NCI-H748 treated with DMSO at 0.1 percent for 48 hours (cell line): ENCODE results near the gene CHSY3.

Source experiments
- DNase-seq: peaks from one replicate; lab custom pipeline; 2025; lab: John Stamatoyannopoulos, UW

The CHSY3 gene

GRCh38 chr5:130024006-130024405 lies 119.7 kb downstream of the CHSY3 start:
- DNase-seq: no peak

- DNase-seq: no peak
Observed at GRCh38 chr5:130025511-130025910, 121.2 kb downstream of the CHSY3 start.

- no peak for DNase-seq
Observed at GRCh38 chr5:130032807-130033206, 128.5 kb downstream of the CHSY3 start.

- no peak for DNase-seq
Observed at GRCh38 chr5:130034566-130035210, 130.4 kb downstream of the CHSY3 start.

GRCh38 chr5:130035388-130035787 lies 131.1 kb downstream of the CHSY3 start:
- DNase-seq: no peak

GRCh38 chr5:130037905-130038304 lies 133.6 kb downstream of the CHSY3 start:
- DNase-seq: no peak

GRCh38 chr5:130043834-130044233 lies 139.6 kb downstream of the CHSY3 start:
- no peak for DNase-seq

GRCh38 chr5:130045334-130045733 lies 141.1 kb downstream of the CHSY3 start:
- DNase-seq: no peak

GRCh38 chr5:130050585-130050984 lies 146.3 kb downstream of the CHSY3 start:
- DNase-seq: no peak

- no peak for DNase-seq
Observed at GRCh38 chr5:130052752-130053151, 148.5 kb downstream of the CHSY3 start.

- DNase-seq: no peak
Observed at GRCh38 chr5:130055572-130055971, 151.3 kb downstream of the CHSY3 start.

- no peak for DNase-seq
Observed at GRCh38 chr5:130061746-130062145, 157.5 kb downstream of the CHSY3 start.

GRCh38 chr5:130063603-130064002 lies 159.3 kb downstream of the CHSY3 start:
- DNase-seq: no peak

GRCh38 chr5:130064484-130064883 lies 160.2 kb downstream of the CHSY3 start:
- DNase-seq: no peak

GRCh38 chr5:130065617-130066016 lies 161.4 kb downstream of the CHSY3 start:
- no peak for DNase-seq

GRCh38 chr5:130066644-130067043 lies 162.4 kb downstream of the CHSY3 start:
- DNase-seq: no peak

GRCh38 chr5:130067364-130067763 lies 163.1 kb downstream of the CHSY3 start:
- no peak for DNase-seq

- DNase-seq: no peak
Observed at GRCh38 chr5:130068101-130068500, 163.8 kb downstream of the CHSY3 start.

- DNase-seq: no peak
Observed at GRCh38 chr5:130068988-130069387, 164.7 kb downstream of the CHSY3 start.

GRCh38 chr5:130074820-130075219 lies 170.6 kb downstream of the CHSY3 start:
- no peak for DNase-seq

- no peak for DNase-seq
Observed at GRCh38 chr5:130077007-130077406, 172.7 kb downstream of the CHSY3 start.

GRCh38 chr5:130078661-130079060 lies 174.4 kb downstream of the CHSY3 start:
- DNase-seq: no peak

GRCh38 chr5:130090569-130091270 lies 186.5 kb downstream of the CHSY3 start:
- DNase-seq: no peak

GRCh38 chr5:130092991-130093390 lies 188.7 kb downstream of the CHSY3 start:
- no peak for DNase-seq
